Tibial artery (tissue), 4 donors: Measurements from ENCODE around the gene FSTL5.

Experiments
- DNase-seq, 2 donors: peaks; one replicate each; pipeline ENCODE4 v3.0.0-alpha.2; 2019
- H3K27ac ChIP-seq, 2 donors: fragments of 200-600 bp; sonication (generic) in 1 of 2; 1 replicate in 1 of 2; 2 replicates in 1 of 2; pipeline ENCODE4 v1.5.1; 2018 to 2019; ENCODE audit warnings: mild to moderate bottlenecking in 1 of 2
- H3K27me3 ChIP-seq, 2 donors: fragments of 200-600 bp; sonication (generic) in 1 of 2; one replicate each; pipeline versions ENCODE4 v1.5.1 to v1.6.0; 2016 to 2019
- H3K36me3 ChIP-seq, 3 donors: fragments of 200-600 bp; sonication (generic) in 2 of 3; one replicate each; pipeline ENCODE4 v1.5.1; 2016 to 2019; ENCODE audit warnings: mild to moderate bottlenecking in 2 of 3
- H3K4me1 ChIP-seq, 4 donors: fragments of 200-600 bp; sonication (generic) in 2 of 4; 1 replicate in 3 of 4; 2 replicates in 1 of 4; pipeline ENCODE4 v1.5.1; 2016 to 2019
- H3K4me3 ChIP-seq, 2 donors: fragments of 200-600 bp; sonication (generic) in 1 of 2; 1 replicate in 1 of 2; 2 replicates in 1 of 2; pipeline ENCODE4 v1.5.1; 2018 to 2019; ENCODE audit warnings: mild to moderate bottlenecking in 2 of 2
- H3K9me3 ChIP-seq, 3 donors: fragments of 200-600 bp; sonication (generic) in 1 of 3; one replicate each; pipeline ENCODE4 v1.5.1; 2016 to 2019
- intact Hi-C: fragments of 100-400 bp; cut with DNase I; formaldehyde crosslinking; loops from one replicate; pipeline ENCODE4 v1.15.0; 2023; ENCODE audit warnings: low total_unique reads
- TF ChIP-seq, protein P1 (sequence below), 2 experiments: fragments of 200-600 bp in 1 of 2; fragments of 450-650 bp in 1 of 2; IDR thresholded peaks; one replicate each; pipeline ENCODE4 v1.5.1; 2017 to 2019; ENCODE audit warnings: antibody characterized with exemption in 2 of 2, mild to moderate bottlenecking in 1 of 2, moderate library complexity in 1 of 2

The FSTL5 gene

GRCh38 chr4:161931089-161931488 lies 232.7 kb downstream of the FSTL5 start:
- Histone ChIP-seq H3K27ac (no peak overlapping the region), H3K4me1 (no peaks in the 10 kb centered on the region), H3K36me3 (no peaks in the 10 kb centered on the region), H3K4me3 (no peak overlapping the region), H3K27me3 (no peaks in the 10 kb centered on the region), H3K9me3 (no peaks in the 10 kb centered on the region)
- TF ChIP-seq, protein P1, sequence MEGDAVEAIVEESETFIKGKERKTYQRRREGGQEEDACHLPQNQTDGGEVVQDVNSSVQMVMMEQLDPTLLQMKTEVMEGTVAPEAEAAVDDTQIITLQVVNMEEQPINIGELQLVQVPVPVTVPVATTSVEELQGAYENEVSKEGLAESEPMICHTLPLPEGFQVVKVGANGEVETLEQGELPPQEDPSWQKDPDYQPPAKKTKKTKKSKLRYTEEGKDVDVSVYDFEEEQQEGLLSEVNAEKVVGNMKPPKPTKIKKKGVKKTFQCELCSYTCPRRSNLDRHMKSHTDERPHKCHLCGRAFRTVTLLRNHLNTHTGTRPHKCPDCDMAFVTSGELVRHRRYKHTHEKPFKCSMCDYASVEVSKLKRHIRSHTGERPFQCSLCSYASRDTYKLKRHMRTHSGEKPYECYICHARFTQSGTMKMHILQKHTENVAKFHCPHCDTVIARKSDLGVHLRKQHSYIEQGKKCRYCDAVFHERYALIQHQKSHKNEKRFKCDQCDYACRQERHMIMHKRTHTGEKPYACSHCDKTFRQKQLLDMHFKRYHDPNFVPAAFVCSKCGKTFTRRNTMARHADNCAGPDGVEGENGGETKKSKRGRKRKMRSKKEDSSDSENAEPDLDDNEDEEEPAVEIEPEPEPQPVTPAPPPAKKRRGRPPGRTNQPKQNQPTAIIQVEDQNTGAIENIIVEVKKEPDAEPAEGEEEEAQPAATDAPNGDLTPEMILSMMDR (IDR thresholded peaks at IDR 0.05), result no peak
- DNase-seq, result no peak
- intact Hi-C loops, result no loop called here

DNA sequence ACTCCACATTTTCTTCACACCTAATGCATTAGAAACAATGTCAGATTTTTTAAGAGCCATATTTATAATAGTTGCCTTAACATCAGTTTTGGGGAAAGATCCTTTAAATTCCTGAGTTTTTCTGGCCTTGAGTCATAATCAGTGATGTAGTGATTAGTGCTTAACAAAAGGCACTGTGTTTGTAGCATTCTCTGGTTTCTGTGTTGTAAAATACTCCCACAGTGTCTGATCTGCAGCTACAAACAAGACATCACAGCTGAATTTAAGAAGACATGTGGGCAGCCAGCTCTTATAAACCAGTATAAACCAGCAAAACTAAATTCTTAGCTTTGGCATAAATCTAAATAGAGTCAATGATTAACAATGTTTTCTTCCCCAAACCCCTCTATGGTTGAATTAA lies 233.8 kb downstream of the FSTL5 start:
- TF ChIP-seq, protein P1 (IDR thresholded peaks at IDR 0.05), result no peak
- H3K4me3 ChIP-seq, result no peak overlapping the region
- no peak overlapping the region for H3K27ac ChIP-seq
- no peaks in the 10 kb centered on the region for H3K27me3 ChIP-seq
- H3K9me3 ChIP-seq, result no peaks in the 10 kb centered on the region
- intact Hi-C loops, result no loop called here
- no peak for DNase-seq
- H3K36me3 ChIP-seq, result no peaks in the 10 kb centered on the region
- no peaks in the 10 kb centered on the region for H3K4me1 ChIP-seq

GRCh38 chr4:161926033-161926828 lies 237.6 kb downstream of the FSTL5 start:
- Histone ChIP-seq H3K4me3 (no peak overlapping the region), H3K9me3 (no peaks in the 10 kb centered on the region), H3K27ac (no peak overlapping the region), H3K4me1 (no peaks in the 10 kb centered on the region), H3K27me3 (no peaks in the 10 kb centered on the region), H3K36me3 (no peaks in the 10 kb centered on the region)
- intact Hi-C loops, result no loop called here
- no peak for DNase-seq
- TF ChIP-seq, protein P1 (IDR thresholded peaks at IDR 0.05), result no peak

DNA sequence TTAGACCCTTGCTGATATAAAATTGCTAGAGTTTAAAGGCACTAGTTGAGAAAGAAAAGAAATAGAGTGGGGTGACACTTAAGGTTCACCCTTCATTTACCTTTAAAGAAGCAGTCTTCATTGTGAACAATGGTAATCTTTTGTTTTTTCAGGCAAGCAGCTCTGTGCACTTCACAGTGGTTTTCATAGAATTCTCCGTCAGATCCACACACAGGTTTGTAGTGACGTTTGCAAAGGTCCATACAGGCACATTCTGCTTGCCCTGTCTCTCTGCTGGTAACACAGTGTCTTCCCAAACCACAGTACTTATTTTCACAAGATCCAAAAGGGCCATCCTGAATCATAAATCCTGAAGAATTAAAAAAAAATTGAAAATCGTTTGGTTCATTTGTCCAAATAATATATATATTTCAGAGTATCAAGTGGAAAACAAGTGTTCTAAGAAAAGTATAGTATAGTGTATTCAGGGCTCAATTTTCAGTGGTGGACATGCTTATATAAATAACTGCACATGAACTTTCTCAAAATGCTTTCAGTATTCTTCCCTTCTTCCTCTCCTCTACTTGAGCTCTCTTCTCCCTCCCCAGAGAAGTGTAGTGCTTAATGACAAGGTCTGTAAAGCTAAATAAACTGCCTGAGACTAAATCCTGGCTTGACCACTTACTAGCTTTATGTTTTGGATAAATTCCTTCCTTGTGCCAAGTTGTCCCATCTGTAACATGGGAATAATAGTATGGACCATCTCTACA lies 243.3 kb downstream of the FSTL5 start:
- intact Hi-C loops, result no loop called here
- no peak for DNase-seq
- TF ChIP-seq, protein P1 (IDR thresholded peaks at IDR 0.05), result no peak

GRCh38 chr4:161919442-161920220 lies 244.2 kb downstream of the FSTL5 start:
- intact Hi-C loops, result no loop called here
- Histone ChIP-seq H3K9me3 (no peaks in the 10 kb centered on the region), H3K27me3 (no peaks in the 10 kb centered on the region), H3K36me3 (no peaks in the 10 kb centered on the region), H3K4me3 (no peak overlapping the region), H3K4me1 (no peaks in the 10 kb centered on the region), H3K27ac (no peak overlapping the region)
- no peak for DNase-seq
- TF ChIP-seq, protein P1 (IDR thresholded peaks at IDR 0.05), result no peak

More for the DNA sequence above, 243.3 kb downstream of the FSTL5 start:
- H3K9me3 ChIP-seq, result no peaks in the 10 kb centered on the region
- no peaks in the 10 kb centered on the region for H3K4me1 ChIP-seq
- H3K36me3 ChIP-seq, result no peaks in the 10 kb centered on the region
- H3K27ac ChIP-seq, result no peak overlapping the region
- no peaks in the 10 kb centered on the region for H3K27me3 ChIP-seq
- H3K4me3 ChIP-seq, result no peak overlapping the region
